HepG2 (cell line): Measurements from ENCODE around the gene HOXD4. TPM values are rescaled to one million over a fixed set of nuclear protein-coding genes. Genes with fewer than 3 reads are reported as not detected.

Source experiments
- BRCA1 ChIP-seq: sonication (generic); formaldehyde crosslinking; IDR thresholded peaks from 2 replicates; pipeline ENCODE4 v1.4.0; 2020; ENCODE audit warnings: missing genetic modification reagents
- CAMTA2 ChIP-seq: sonication (generic); formaldehyde crosslinking; IDR thresholded peaks from 2 replicates; pipeline ENCODE4 v1.4.0; 2020; ENCODE audit warnings: mild to moderate bottlenecking, missing genetic modification reagents, borderline replicate concordance
- CHCHD3 ChIP-seq: sonication (generic); formaldehyde crosslinking; IDR thresholded peaks from 2 replicates; pipeline ENCODE4 v1.8.0; 2022; ENCODE audit warnings: mild to moderate bottlenecking, missing genetic modification reagents, moderate library complexity
- MEF2D ChIP-seq: sonication (generic); formaldehyde crosslinking; IDR thresholded peaks from 2 replicates; pipeline ENCODE4 v1.5.1; 2020; ENCODE audit warnings: mild to moderate bottlenecking, missing genetic modification reagents
- MYC ChIP-seq: sonication (generic); formaldehyde crosslinking; IDR thresholded peaks from 2 replicates; pipeline ENCODE4 v1.9.0; 2021; ENCODE audit warnings: missing genetic modification reagents, borderline replicate concordance
- NONO ChIP-seq, 2 experiments: fragments of 450-650 bp in 1 of 2; sonication (generic) in 1 of 2; formaldehyde crosslinking in 1 of 2; IDR thresholded peaks in 1 of 2; conservative IDR thresholded peaks in 1 of 2; 2 replicates each; pipeline versions ENCODE4 v1.6.1 to v1.8.0; 2017 to 2022; ENCODE audit warnings: mild to moderate bottlenecking in 1 of 2, missing genetic modification reagents in 1 of 2, moderate library complexity in 1 of 2
- PHF20 ChIP-seq: sonication (generic); formaldehyde crosslinking; IDR thresholded peaks from 2 replicates; pipeline ENCODE4 v1.5.0; 2020; ENCODE audit warnings: mild to moderate bottlenecking, missing genetic modification reagents
- POLR2AphosphoS2 ChIP-seq: IDR thresholded peaks from 2 replicates; pipeline ENCODE4 v1.6.1; 2011; ENCODE audit warnings: low read depth, low read length, improper control_type of control experiment
- RORA ChIP-seq: sonication (generic); formaldehyde crosslinking; IDR thresholded peaks from 2 replicates; pipeline ENCODE4 v1.5.0; 2020; ENCODE audit warnings: mild to moderate bottlenecking, missing genetic modification reagents, moderate library complexity
- SOX5 ChIP-seq: IDR thresholded peaks from 2 replicates; pipeline ENCODE4 v1.6.1; 2016; ENCODE audit warnings: borderline replicate concordance
- SYNCRIP ChIP-seq: fragments of 200-400 bp; formaldehyde crosslinking; IDR thresholded peaks from 2 replicates; pipeline ENCODE4 v1.6.1; 2018; ENCODE audit warnings: mild to moderate bottlenecking, low read depth, low read length; ENCODE audit not compliant: insufficient read depth
- TBX2 ChIP-seq: sonication (generic); formaldehyde crosslinking; IDR thresholded peaks from 2 replicates; pipeline ENCODE4 v1.5.0; 2020; ENCODE audit warnings: missing genetic modification reagents, mild to moderate bottlenecking, borderline replicate concordance
- ZFP82 ChIP-seq: sonication (generic); formaldehyde crosslinking; IDR thresholded peaks from 2 replicates; pipeline ENCODE4 v1.5.1; 2020; ENCODE audit warnings: mild to moderate bottlenecking, missing genetic modification reagents, borderline replicate concordance
- ZIK1 ChIP-seq: sonication (generic); formaldehyde crosslinking; IDR thresholded peaks from 2 replicates; pipeline ENCODE4 v1.5.0; 2020; ENCODE audit warnings: mild to moderate bottlenecking, low read depth, missing genetic modification reagents, borderline replicate concordance
- ZNF362 ChIP-seq: sonication (generic); formaldehyde crosslinking; IDR thresholded peaks from 2 replicates; pipeline ENCODE4 v1.4.0; 2020; ENCODE audit warnings: missing genetic modification reagents, mild to moderate bottlenecking, borderline replicate concordance
- ZNF574 ChIP-seq: sonication (generic); formaldehyde crosslinking; IDR thresholded peaks from 2 replicates; pipeline ENCODE4 v1.4.0; 2020; ENCODE audit warnings: missing genetic modification reagents
- ZNF577 ChIP-seq: sonication (generic); formaldehyde crosslinking; IDR thresholded peaks from 2 replicates; pipeline ENCODE4 v1.4.0; 2020; ENCODE audit warnings: mild to moderate bottlenecking, low read depth, missing genetic modification reagents, borderline replicate concordance
- ZNF720 ChIP-seq: sonication (generic); formaldehyde crosslinking; IDR thresholded peaks from 2 replicates; pipeline ENCODE4 v1.4.0; 2020; ENCODE audit warnings: missing genetic modification reagents
- ZSCAN12 ChIP-seq: sonication (generic); formaldehyde crosslinking; IDR thresholded peaks from 2 replicates; pipeline ENCODE4 v1.9.0; 2021; ENCODE audit warnings: mild to moderate bottlenecking, missing genetic modification reagents
- polyA plus RNA-seq, 8 experiments: library from polyadenylated mRNA; depleted of rRNA in 3 of 8; stranded (reverse) in 7 of 8; unstranded in 1 of 8; fragments of >200 nt; fragmentation: Illumina TruSeq in 4 of 8; extraction: Trizol in 4 of 8; gene quantifications; 2 replicates each; pipeline versions ENCODE4 v1.2.1 to v1.2.3, GENCODE V29; 2011 to 2016; ENCODE audit warnings: low read depth in 4 of 8, missing spikeins in 1 of 8, mixed read lengths in 1 of 8; ENCODE audit not compliant: insufficient read depth in 1 of 8
- total RNA-seq, 5 experiments: library from RNA; depleted of rRNA; stranded (reverse); fragments of >200 nt; fragmentation: Illumina TruSeq; extraction: Trizol; gene quantifications; 2 replicates each; pipeline ENCODE4 v1.2.3, GENCODE V29; 2016; ENCODE audit warnings: low read depth in 1 of 5
- TF ChIP-seq, protein P1 (sequence below): sonication (generic); formaldehyde crosslinking; conservative IDR thresholded peaks from 2 replicates; pipeline ENCODE4 v1.4.0; 2020; ENCODE audit warnings: missing genetic modification reagents
- TF ChIP-seq, protein P2 (sequence below): IDR thresholded peaks from 2 replicates; pipeline ENCODE4 v1.6.1; 2016

HOXD4 gene
- total and polyA plus RNA-seq, 2 of the 13 experiments (the other 11 are each of a cell fraction or from before 2014, with no cell fraction given): not detected

- no peak for TF ChIP-seq RORA (CRISPR knock-in tag)
- TF ChIP-seq ZIK1 (CRISPR knock-in tag): peak; percentile 62; the same call in 1 of the 2 replicates
- TF ChIP-seq, protein P1, sequence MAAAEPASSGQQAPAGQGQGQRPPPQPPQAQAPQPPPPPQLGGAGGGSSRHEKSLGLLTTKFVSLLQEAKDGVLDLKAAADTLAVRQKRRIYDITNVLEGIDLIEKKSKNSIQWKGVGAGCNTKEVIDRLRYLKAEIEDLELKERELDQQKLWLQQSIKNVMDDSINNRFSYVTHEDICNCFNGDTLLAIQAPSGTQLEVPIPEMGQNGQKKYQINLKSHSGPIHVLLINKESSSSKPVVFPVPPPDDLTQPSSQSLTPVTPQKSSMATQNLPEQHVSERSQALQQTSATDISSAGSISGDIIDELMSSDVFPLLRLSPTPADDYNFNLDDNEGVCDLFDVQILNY (CRISPR knock-in tag): no peak
- TF ChIP-seq MYC: no peak; the same call in 1 of the 2 replicates
- no peak for TF ChIP-seq POLR2AphosphoS2
- no peak for TF ChIP-seq CAMTA2
- no peak for TF ChIP-seq ZNF720 (CRISPR knock-in tag)
- no peak for TF ChIP-seq ZFP82 (CRISPR knock-in tag)
- peak; percentile 85; the same call in 1 of the 2 replicates for TF ChIP-seq CHCHD3 (CRISPR knock-in tag)
- TF ChIP-seq SYNCRIP: no peak
- TF ChIP-seq ZNF574 (CRISPR knock-in tag): no peak
- no peak; the same call in 1 of the 2 replicates for TF ChIP-seq SOX5 (CRISPR knock-in tag)
- TF ChIP-seq MEF2D (CRISPR knock-in tag): peak; percentile 61
- TF ChIP-seq ZNF362 (CRISPR knock-in tag): no peak
- no peak for TF ChIP-seq ZNF577 (CRISPR knock-in tag)
- TF ChIP-seq, protein P2, sequence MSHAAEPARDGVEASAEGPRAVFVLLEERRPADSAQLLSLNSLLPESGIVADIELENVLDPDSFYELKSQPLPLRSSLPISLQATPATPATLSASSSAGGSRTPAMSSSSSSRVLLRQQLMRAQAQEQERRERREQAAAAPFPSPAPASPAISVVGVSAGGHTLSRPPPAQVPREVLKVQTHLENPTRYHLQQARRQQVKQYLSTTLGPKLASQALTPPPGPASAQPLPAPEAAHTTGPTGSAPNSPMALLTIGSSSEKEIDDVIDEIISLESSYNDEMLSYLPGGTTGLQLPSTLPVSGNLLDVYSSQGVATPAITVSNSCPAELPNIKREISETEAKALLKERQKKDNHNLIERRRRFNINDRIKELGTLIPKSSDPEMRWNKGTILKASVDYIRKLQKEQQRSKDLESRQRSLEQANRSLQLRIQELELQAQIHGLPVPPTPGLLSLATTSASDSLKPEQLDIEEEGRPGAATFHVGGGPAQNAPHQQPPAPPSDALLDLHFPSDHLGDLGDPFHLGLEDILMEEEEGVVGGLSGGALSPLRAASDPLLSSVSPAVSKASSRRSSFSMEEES (CRISPR knock-in tag): 0 out of 2 replicates have a peak, but pooled peaks have one; percentile 11
- TF ChIP-seq NONO (IDR thresholded peaks at IDR 0.05): no peak
- TF ChIP-seq NONO (CRISPR knock-in tag; conservative IDR thresholded peaks at IDR 0.05): peak; percentile 68
- peak; percentile 52; the same call in 1 of the 2 replicates for TF ChIP-seq BRCA1 (CRISPR knock-in tag)
- TF ChIP-seq TBX2 (CRISPR knock-in tag): peak; percentile 36
- TF ChIP-seq PHF20 (CRISPR knock-in tag): 0 out of 2 replicates have a peak, but pooled peaks have one; percentile 32
- no peak for TF ChIP-seq ZSCAN12 (CRISPR knock-in tag)
Observed at GRCh38 chr2:176187899-176188773, 36.8 kb downstream of the HOXD4 start, which contains the start of gene HOXD1 (continued).
